ENCODE results near the gene INF2.

- TF ChIP-seq CTCF (IDR thresholded peaks at IDR 0.05) (no peak), POLR2A (IDR thresholded peaks at IDR 0.05) (no peak)
Measured at GRCh38 chr14:104705340-104706047, 16.1 kb downstream of the INF2 start.
